Endothelial cell of umbilical vein (primary cell): ENCODE measurements around the gene PTPRT. TPM values are rescaled to one million over a fixed set of nuclear protein-coding genes. Genes with fewer than 3 reads are reported as not detected.

ENCODE experiments used
- BruUV-seq: library from RNA; stranded (reverse); fragments of 400-500 nt; replicated peaks from 2 replicates; lab custom pipeline; 2021; lab: Mats Ljungman, UMichigan
- CTCF ChIA-PET: fragments of 300-600, 350-600 bp; sonication (Branson Sonifier 250); formaldehyde crosslinking; loops from one replicate; lab custom pipeline; 2021; ENCODE audit warnings: antibody characterized with exemption, inconsistent platforms; lab: Charles Lee
- POLR2A ChIA-PET: fragments of 300-600, 350-600 bp; sonication (Branson Sonifier 250); formaldehyde crosslinking; loops from one replicate; lab custom pipeline; 2021; ENCODE audit warnings: antibody characterized with exemption, inconsistent platforms; lab: Charles Lee
- DNase-seq: peaks from one replicate; pipeline ENCODE4 v3.0.0-alpha.2; 2011; ENCODE audit warnings: low read depth, low spot score
- FAIRE-seq: peaks from 2 replicates; lab custom pipeline; 2011; peaks lifted over from hg19 to GRCh38; lab: Jason Lieb, UNC
- H2AFZ ChIP-seq: 2 replicates; pipeline ENCODE4 v1.6.0; 2012; ENCODE audit warnings: low read depth, low read length, control low read depth, inconsistent platforms
- H3K27ac ChIP-seq: 2 replicates; pipeline ENCODE4 v1.5.1; 2011; ENCODE audit warnings: low read depth, mild to moderate bottlenecking, control low read depth, low read length, moderate library complexity; ENCODE audit not compliant: insufficient read depth
- H3K27me3 ChIP-seq, 2 experiments: 2 replicates each; pipeline versions ENCODE4 v1.6.0 to v1.6.1; 2011; ENCODE audit warnings: low read length in 2 of 2, mixed read lengths in 1 of 2; ENCODE audit not compliant: control insufficient read depth in 2 of 2, insufficient read depth in 2 of 2
- H3K36me3 ChIP-seq, 2 experiments: 2 replicates in 1 of 2; 3 replicates in 1 of 2; pipeline ENCODE4 v1.5.1; 2011; ENCODE audit warnings: low read length in 2 of 2, mild to moderate bottlenecking in 1 of 2, moderate library complexity in 1 of 2; ENCODE audit not compliant: control insufficient read depth in 2 of 2, insufficient read depth in 2 of 2; ENCODE audit errors: extremely low read depth in 1 of 2
- H3K4me1 ChIP-seq: 3 replicates; pipeline ENCODE4 v1.5.1; 2011; ENCODE audit warnings: mild to moderate bottlenecking, low read length; ENCODE audit not compliant: control insufficient read depth, insufficient read depth; ENCODE audit errors: extremely low read depth
- H3K4me2 ChIP-seq: 2 replicates; pipeline ENCODE4 v1.6.1; 2011; ENCODE audit warnings: low read length, control low read depth, mixed read lengths; ENCODE audit not compliant: insufficient read depth
- H3K4me3 ChIP-seq, 3 experiments: fragments of 200-600 bp in 1 of 3; sonication (generic), shearing (Covaris generic) in 1 of 3; replicated peaks in 1 of 3; 2 replicates each; pipeline ENCODE4 v1.5.1; 2011 to 2016; ENCODE audit warnings: control low read depth in 3 of 3, low read length in 3 of 3, mild to moderate bottlenecking in 2 of 3, inconsistent platforms in 1 of 3, low read depth in 1 of 3, moderate library complexity in 1 of 3; ENCODE audit not compliant: insufficient read depth in 1 of 3
- H3K79me2 ChIP-seq: 2 replicates; pipeline ENCODE4 v1.6.0; 2012; ENCODE audit warnings: low read length, inconsistent platforms; ENCODE audit not compliant: control insufficient read depth, insufficient read depth
- H3K9ac ChIP-seq: replicated peaks from 2 replicates; pipeline ENCODE3; 2011; ENCODE audit warnings: low read length, control low read depth; ENCODE audit not compliant: insufficient read depth; ENCODE audit errors: extremely low read depth
- H3K9me1 ChIP-seq: replicated peaks from 3 replicates; pipeline ENCODE4 v1.6.0; 2011; ENCODE audit warnings: mild to moderate bottlenecking, low read length; ENCODE audit not compliant: control insufficient read depth, insufficient read depth; ENCODE audit errors: extremely low read depth
- H3K9me3 ChIP-seq: replicated peaks from 2 replicates; pipeline ENCODE4 v1.5.1; 2012; ENCODE audit warnings: low read length, inconsistent platforms; ENCODE audit not compliant: control insufficient read depth, insufficient read depth
- H4K20me1 ChIP-seq: replicated peaks from 2 replicates; pipeline ENCODE3; 2011; ENCODE audit warnings: mild to moderate bottlenecking, low read length; ENCODE audit not compliant: control insufficient read depth, insufficient read depth; ENCODE audit errors: extremely low read depth
- CTCF ChIP-seq, 2 donors: IDR thresholded peaks; 1 replicate in 1 of 2; 2 replicates in 1 of 2; pipeline ENCODE4 v1.5.1; 2011; ENCODE audit warnings: low read length in 2 of 2, mild to moderate bottlenecking in 2 of 2, moderate library complexity in 2 of 2, control low read depth in 1 of 2, inconsistent platforms in 1 of 2, low read depth in 1 of 2; ENCODE audit not compliant: insufficient read depth in 1 of 2; ENCODE audit errors: extremely low read depth in 1 of 2
- EZH2 ChIP-seq: IDR thresholded peaks from 2 replicates; pipeline ENCODE4 v1.6.1; 2012; ENCODE audit warnings: borderline replicate concordance, low read depth, mild to moderate bottlenecking, moderate library complexity, low read length, inconsistent platforms; ENCODE audit not compliant: severe bottlenecking
- FOS ChIP-seq: IDR thresholded peaks from 2 replicates; pipeline ENCODE4 v1.6.1; 2011; ENCODE audit warnings: mild to moderate bottlenecking, low read length, moderate library complexity, borderline replicate concordance; ENCODE audit not compliant: insufficient read depth
- GATA2 ChIP-seq: IDR thresholded peaks from 2 replicates; pipeline ENCODE4 v1.7.0; 2011; ENCODE audit warnings: low read depth, mild to moderate bottlenecking, moderate library complexity, mixed read lengths, low read length; ENCODE audit not compliant: insufficient read length, insufficient read depth
- JUN ChIP-seq: IDR thresholded peaks from 2 replicates; pipeline ENCODE4 v1.6.1; 2011; ENCODE audit warnings: borderline replicate concordance, low read depth; ENCODE audit not compliant: insufficient read length, insufficient read depth
- MYC ChIP-seq: IDR thresholded peaks from one replicate; pipeline ENCODE4 v1.6.1; 2011; ENCODE audit warnings: mild to moderate bottlenecking, low read depth, low read length
- POLR2A ChIP-seq: IDR thresholded peaks from 2 replicates; pipeline ENCODE4 v1.6.1; 2012; ENCODE audit warnings: low read depth, mild to moderate bottlenecking, control low read depth, low read length
- POLR2AphosphoS5 ChIP-seq: IDR thresholded peaks from 2 replicates; pipeline ENCODE4 v1.6.1; 2012; ENCODE audit warnings: low read depth, mild to moderate bottlenecking, control low read depth, low read length, moderate library complexity; ENCODE audit not compliant: insufficient read depth
- dilution Hi-C: fragments of 300-500 bp; cut with MboI; formaldehyde crosslinking; loops from one replicate; pipeline ENCODE4 v1.15.0; 2019; ENCODE audit warnings: low sequenced_read_pairs; ENCODE audit not compliant: extremely low pct_ligation_motif_present
- intact Hi-C: fragments of 100-400 bp; cut with micrococcal nuclease; formaldehyde crosslinking; loops from one replicate; pipeline ENCODE4 v1.10.0; 2022
- polyA plus RNA-seq, 4 experiments: library from polyadenylated mRNA; depleted of rRNA in 3 of 4; stranded (reverse) in 3 of 4; unstranded in 1 of 4; fragments of >200 nt; gene quantifications; 2 replicates each; pipeline versions ENCODE4 v1.2.1 to v1.2.3, GENCODE V29; 2011 to 2012; ENCODE audit warnings: missing spikeins in 1 of 4
- total RNA-seq: library from RNA; stranded (reverse); gene quantifications from 2 replicates; pipeline ENCODE4 v1.2.3, GENCODE V29; 2021
- TF ChIP-seq, protein P1 (sequence below): IDR thresholded peaks from 2 replicates; pipeline ENCODE4 v1.6.1; 2011; ENCODE audit not compliant: insufficient read depth, insufficient read length

Gene PTPRT
- total and polyA plus RNA-seq, 2 donors (not counting 3 experiments of a cell fraction or from before 2014, with no cell fraction given) = not detected

- no peak overlapping the region for H3K4me3 ChIP-seq
- peaks cover 5% of the 10 kb centered on the region for H3K9me3 ChIP-seq
- DNase-seq (no peak), FAIRE-seq (no peak)
- dilution Hi-C loops (no loop called here), intact Hi-C loops (no loop called here)
- H4K20me1 ChIP-seq = no peaks in the 10 kb centered on the region
- no peak for TF ChIP-seq POLR2A
- TF ChIP-seq JUN = no peak
- no peak for TF ChIP-seq FOS
- TF ChIP-seq GATA2 = no peak
- TF ChIP-seq POLR2AphosphoS5 = no peak
- TF ChIP-seq CTCF (IDR thresholded peaks at IDR 0.05; ENCODE audit: extremely low read depth in 1 of 2, insufficient read depth in 1 of 2, low read depth in 1 of 2, low read length in 2 of 2) = no peak
- TF ChIP-seq, protein P1, sequence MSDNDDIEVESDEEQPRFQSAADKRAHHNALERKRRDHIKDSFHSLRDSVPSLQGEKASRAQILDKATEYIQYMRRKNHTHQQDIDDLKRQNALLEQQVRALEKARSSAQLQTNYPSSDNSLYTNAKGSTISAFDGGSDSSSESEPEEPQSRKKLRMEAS = no peak
- no peak for TF ChIP-seq EZH2
- TF ChIP-seq MYC = no peak
- no peak overlapping the region for H3K27ac ChIP-seq
- BruUV-seq = no TSS peak
- H3K4me2 ChIP-seq = no peak overlapping the region
- ChIA-PET POLR2A (no interaction called here), CTCF (no interaction called here)
- H3K9me1 ChIP-seq = no peaks in the 10 kb centered on the region
- no peaks in the 10 kb centered on the region for H3K79me2 ChIP-seq
- no peak overlapping the region for H3K9ac ChIP-seq
- no peak overlapping the region for H2AFZ ChIP-seq
- H3K36me3 ChIP-seq = no peaks in the 10 kb centered on the region
- H3K4me1 ChIP-seq = no peaks in the 10 kb centered on the region
- no peaks in the 10 kb centered on the region for H3K27me3 ChIP-seq
These were observed 180.2 kb downstream of the PTPRT start for GRCh38 chr20:43009532-43009931.
